Tibial artery (tissue), 4 donors: ENCODE results near the gene SND1.

Experiments
- DNase-seq, 2 donors: peaks; one replicate each; pipeline ENCODE4 v3.0.0-alpha.2; 2019
- H3K27ac ChIP-seq, 2 donors: fragments of 200-600 bp; sonication (generic) in 1 of 2; 1 replicate in 1 of 2; 2 replicates in 1 of 2; pipeline ENCODE4 v1.5.1; 2018 to 2019; ENCODE audit warnings: mild to moderate bottlenecking in 1 of 2
- H3K27me3 ChIP-seq, 2 donors: fragments of 200-600 bp; sonication (generic) in 1 of 2; one replicate each; pipeline versions ENCODE4 v1.5.1 to v1.6.0; 2016 to 2019
- H3K36me3 ChIP-seq, 3 donors: fragments of 200-600 bp; sonication (generic) in 2 of 3; one replicate each; pipeline ENCODE4 v1.5.1; 2016 to 2019; ENCODE audit warnings: mild to moderate bottlenecking in 2 of 3
- H3K4me1 ChIP-seq, 4 donors: fragments of 200-600 bp; sonication (generic) in 2 of 4; 1 replicate in 3 of 4; 2 replicates in 1 of 4; pipeline ENCODE4 v1.5.1; 2016 to 2019
- H3K4me3 ChIP-seq, 2 donors: fragments of 200-600 bp; sonication (generic) in 1 of 2; 1 replicate in 1 of 2; 2 replicates in 1 of 2; pipeline ENCODE4 v1.5.1; 2018 to 2019; ENCODE audit warnings: mild to moderate bottlenecking in 2 of 2
- H3K9me3 ChIP-seq, 3 donors: fragments of 200-600 bp; sonication (generic) in 1 of 3; one replicate each; pipeline ENCODE4 v1.5.1; 2016 to 2019
- CTCF ChIP-seq, 2 experiments: fragments of 200-600 bp in 1 of 2; fragments of 450-650 bp in 1 of 2; IDR thresholded peaks; one replicate each; pipeline ENCODE4 v1.5.1; 2017 to 2019; ENCODE audit warnings: antibody characterized with exemption in 2 of 2, mild to moderate bottlenecking in 1 of 2, moderate library complexity in 1 of 2
- intact Hi-C: fragments of 100-400 bp; cut with DNase I; formaldehyde crosslinking; loops from one replicate; pipeline ENCODE4 v1.15.0; 2023; ENCODE audit warnings: low total_unique reads

SND1 gene

GRCh38 chr7:127678947-127679346, 27.0 kb downstream of the SND1 start:
- H3K27ac ChIP-seq: no peak overlapping the region
- no peak for TF ChIP-seq CTCF (IDR thresholded peaks at IDR 0.05)
- intact Hi-C loops: no loop called here
- H3K36me3 ChIP-seq: peaks cover 0 to 5% (median 0%) of the 10 kb centered on the region in 3 donors
- no peak for DNase-seq
- H3K4me1 ChIP-seq: peaks cover 0 to 22% (median 7%) of the 10 kb centered on the region in 4 donors
- H3K4me3 ChIP-seq: no peak overlapping the region
- no peaks in the 10 kb centered on the region for H3K27me3 ChIP-seq
- no peaks in the 10 kb centered on the region for H3K9me3 ChIP-seq

- no peak for TF ChIP-seq CTCF (IDR thresholded peaks at IDR 0.05)
- H3K36me3 ChIP-seq: peaks cover 0 to 5% (median 0%) of the 10 kb centered on the region in 3 donors
- DNase-seq: no peak
- intact Hi-C loops: no loop called here
- no peak overlapping the region for H3K27ac ChIP-seq
- no peaks in the 10 kb centered on the region for H3K9me3 ChIP-seq
- peaks cover 0 to 11% (median 0%) of the 10 kb centered on the region in 4 donors for H3K4me1 ChIP-seq
- H3K4me3 ChIP-seq: no peak overlapping the region
- H3K27me3 ChIP-seq: no peaks in the 10 kb centered on the region
Measured at GRCh38 chr7:127680983-127681382, 29.0 kb downstream of the SND1 start.

- no peak for DNase-seq
Measured at GRCh38 chr7:127682140-127682539, 30.1 kb downstream of the SND1 start.

GRCh38 chr7:127683776-127684681, 32.0 kb downstream of the SND1 start:
- no peak for TF ChIP-seq CTCF (IDR thresholded peaks at IDR 0.05)
- peaks cover 0 to 2% (median 0%) of the 10 kb centered on the region in 4 donors for H3K4me1 ChIP-seq
- intact Hi-C loops: no loop called here
- no peaks in the 10 kb centered on the region for H3K9me3 ChIP-seq
- H3K4me3 ChIP-seq: no peak overlapping the region
- no peaks in the 10 kb centered on the region for H3K27me3 ChIP-seq
- no peak overlapping the region for H3K27ac ChIP-seq
- peaks cover 10 to 21% (median 15%) of the 10 kb centered on the region in 3 donors for H3K36me3 ChIP-seq
- DNase-seq: no peak

More at GRCh38 chr7:127682140-127682539, 30.1 kb downstream of the SND1 start:
- no peak for TF ChIP-seq CTCF (IDR thresholded peaks at IDR 0.05)
- Histone ChIP-seq H3K9me3 (no peaks in the 10 kb centered on the region), H3K27me3 (no peaks in the 10 kb centered on the region), H3K4me1 (peaks cover 0 to 11% (median 0%) of the 10 kb centered on the region in 4 donors), H3K27ac (no peak overlapping the region), H3K4me3 (no peak overlapping the region), H3K36me3 (peaks cover 3 to 8% (median 7%) of the 10 kb centered on the region in 3 donors)
- intact Hi-C loops: no loop called here

GRCh38 chr7:127689194-127689772, 37.3 kb downstream of the SND1 start:
- Histone ChIP-seq H3K27me3 (no peaks in the 10 kb centered on the region), H3K27ac (no peak overlapping the region), H3K9me3 (no peaks in the 10 kb centered on the region), H3K36me3 (peaks cover 17 to 44% (median 25%) of the 10 kb centered on the region in 3 donors), H3K4me1 (no peaks in the 10 kb centered on the region), H3K4me3 (no peak overlapping the region)
- intact Hi-C loops: no loop called here
- no peak for TF ChIP-seq CTCF (IDR thresholded peaks at IDR 0.05)
- no peak for DNase-seq
